Smooth muscle cell (in vitro differentiated cells): ENCODE results near the gene RNF41. TPM values are rescaled to one million over a fixed set of nuclear protein-coding genes. Genes with fewer than 3 reads are reported as not detected.

Experiments used
- DNase-seq: peaks from one replicate; lab custom pipeline; 2025; ENCODE audit not compliant: unreplicated experiment; lab: John Stamatoyannopoulos, UW
- H2AFZ ChIP-seq: fragments of 200-600 bp; sonication (generic); 2 replicates; pipeline ENCODE4 v1.6.0; 2016; ENCODE audit warnings: antibody characterized with exemption, low read depth, mild to moderate bottlenecking
- H3F3A ChIP-seq: fragments of 200-600 bp; sonication (generic); 2 replicates; pipeline ENCODE4 v1.6.0; 2017; ENCODE audit warnings: antibody characterized with exemption, low read depth
- H3K27ac ChIP-seq: fragments of 200-600 bp; sonication (generic); 2 replicates; pipeline ENCODE4 v1.5.1; 2016; ENCODE audit warnings: low read depth, mild to moderate bottlenecking
- H3K27me3 ChIP-seq: fragments of 200-600 bp; sonication (generic); 2 replicates; pipeline ENCODE4 v1.6.1; 2016; ENCODE audit warnings: low read depth, mild to moderate bottlenecking
- H3K36me3 ChIP-seq: fragments of 200-600 bp; sonication (generic); 2 replicates; pipeline ENCODE4 v1.5.1; 2016; ENCODE audit warnings: low read depth
- H3K4me1 ChIP-seq: fragments of 200-600 bp; sonication (generic); 2 replicates; pipeline ENCODE4 v1.5.1; 2016; ENCODE audit warnings: low read depth
- H3K4me2 ChIP-seq: fragments of 200-600 bp; sonication (generic); 2 replicates; pipeline ENCODE4 v1.6.0; 2016; ENCODE audit warnings: mild to moderate bottlenecking
- H3K4me3 ChIP-seq: fragments of 200-600 bp; sonication (generic); 2 replicates; pipeline ENCODE4 v1.5.1; 2016; ENCODE audit warnings: mild to moderate bottlenecking
- H3K79me2 ChIP-seq: fragments of 200-600 bp; sonication (generic); 2 replicates; pipeline ENCODE4 v1.6.0; 2016; ENCODE audit warnings: low read depth, mild to moderate bottlenecking
- H3K9ac ChIP-seq: fragments of 200-600 bp; sonication (generic); 2 replicates; pipeline ENCODE4 v1.6.0; 2016; ENCODE audit warnings: low read depth
- H3K9me3 ChIP-seq: fragments of 200-600 bp; sonication (generic); replicated peaks from 2 replicates; pipeline ENCODE4 v1.5.1; 2016; ENCODE audit warnings: low read depth
- H4K20me1 ChIP-seq: fragments of 200-600 bp; sonication (generic); 2 replicates; pipeline ENCODE4 v1.6.0; 2016; ENCODE audit warnings: low read depth
- WGBS: methylation state at CpG from one replicate; pipeline ENCODE4 v1.1.7; 2016; ENCODE audit warnings: low lambda C conversion rate; 5-methylcytosine and 5-hydroxymethylcytosine counted together
- polyA plus RNA-seq: library from polyadenylated mRNA; unstranded; fragments of >200 nt; fragmentation: Nextera tagmentation; extraction: Ambion mirVana; gene quantifications from 2 replicates; pipeline ENCODE4 v1.2.1, GENCODE V29; 2016
- total RNA-seq: library from RNA; depleted of rRNA; stranded (reverse); fragments of >200 nt; gene quantifications from 2 replicates; pipeline ENCODE4 v1.2.3, GENCODE V29; 2014
- TF ChIP-seq, protein P1 (sequence below): fragments of 200-600 bp; sonication (generic); IDR thresholded peaks from 2 replicates; pipeline ENCODE4 v1.5.1; 2017; ENCODE audit warnings: borderline replicate concordance, mild to moderate bottlenecking, antibody characterized with exemption; ENCODE audit not compliant: insufficient read depth, poor library complexity, severe bottlenecking

RNF41 gene
- total and polyA plus RNA-seq, 2 experiments from 2014 or later, result 19.4 to 46.1 TPM

GRCh38 chr12:56205445-56205844 is 16.3 kb downstream of the RNF41 start:
- Histone ChIP-seq H3F3A (peaks cover 17% of the 10 kb centered on the region), H3K9me3 (no peaks in the 10 kb centered on the region), H3K4me3 (no peak overlapping the region), H2AFZ (no peak overlapping the region), H3K79me2 (no peaks in the 10 kb centered on the region), H3K4me1 (no peaks in the 10 kb centered on the region), H3K9ac (no peak overlapping the region), H3K36me3 (no peaks in the 10 kb centered on the region), H3K27ac (no peak overlapping the region), H3K27me3 (no peaks in the 10 kb centered on the region), H4K20me1 (no peaks in the 10 kb centered on the region), H3K4me2 (no peak overlapping the region)
- TF ChIP-seq, protein P1, sequence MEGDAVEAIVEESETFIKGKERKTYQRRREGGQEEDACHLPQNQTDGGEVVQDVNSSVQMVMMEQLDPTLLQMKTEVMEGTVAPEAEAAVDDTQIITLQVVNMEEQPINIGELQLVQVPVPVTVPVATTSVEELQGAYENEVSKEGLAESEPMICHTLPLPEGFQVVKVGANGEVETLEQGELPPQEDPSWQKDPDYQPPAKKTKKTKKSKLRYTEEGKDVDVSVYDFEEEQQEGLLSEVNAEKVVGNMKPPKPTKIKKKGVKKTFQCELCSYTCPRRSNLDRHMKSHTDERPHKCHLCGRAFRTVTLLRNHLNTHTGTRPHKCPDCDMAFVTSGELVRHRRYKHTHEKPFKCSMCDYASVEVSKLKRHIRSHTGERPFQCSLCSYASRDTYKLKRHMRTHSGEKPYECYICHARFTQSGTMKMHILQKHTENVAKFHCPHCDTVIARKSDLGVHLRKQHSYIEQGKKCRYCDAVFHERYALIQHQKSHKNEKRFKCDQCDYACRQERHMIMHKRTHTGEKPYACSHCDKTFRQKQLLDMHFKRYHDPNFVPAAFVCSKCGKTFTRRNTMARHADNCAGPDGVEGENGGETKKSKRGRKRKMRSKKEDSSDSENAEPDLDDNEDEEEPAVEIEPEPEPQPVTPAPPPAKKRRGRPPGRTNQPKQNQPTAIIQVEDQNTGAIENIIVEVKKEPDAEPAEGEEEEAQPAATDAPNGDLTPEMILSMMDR, result no peak
- DNase-seq, result no peak

DNA sequence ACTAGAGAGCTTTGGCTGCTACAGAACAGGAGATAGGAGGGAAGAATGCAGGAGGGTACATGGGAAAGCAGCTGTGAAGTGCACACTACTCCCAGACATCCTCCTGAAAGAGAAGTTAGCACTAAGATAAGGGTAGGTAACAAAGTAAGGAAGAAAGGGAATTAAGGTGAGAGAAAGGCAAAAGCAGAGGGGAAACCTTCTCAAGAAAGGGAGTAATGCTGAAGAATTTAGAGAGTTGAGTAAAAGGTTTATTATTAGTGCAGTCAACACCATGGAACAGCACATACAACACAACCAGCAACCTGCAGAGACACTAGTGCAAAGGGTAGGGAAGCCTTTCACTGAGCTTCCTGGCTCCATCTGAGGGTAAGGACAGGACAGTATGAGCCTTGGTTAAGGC is 17.4 kb downstream of the RNF41 start:
- Histone ChIP-seq H3F3A (peaks cover 17% of the 10 kb centered on the region), H3K9ac (no peak overlapping the region), H3K36me3 (no peaks in the 10 kb centered on the region), H3K4me1 (no peaks in the 10 kb centered on the region), H3K4me2 (no peak overlapping the region), H3K27ac (no peak overlapping the region), H3K4me3 (no peak overlapping the region), H3K79me2 (no peaks in the 10 kb centered on the region), H3K27me3 (no peaks in the 10 kb centered on the region), H4K20me1 (no peaks in the 10 kb centered on the region), H3K9me3 (no peaks in the 10 kb centered on the region), H2AFZ (no peak overlapping the region)
- DNase-seq, result no peak
- TF ChIP-seq, protein P1, result no peak

DNA sequence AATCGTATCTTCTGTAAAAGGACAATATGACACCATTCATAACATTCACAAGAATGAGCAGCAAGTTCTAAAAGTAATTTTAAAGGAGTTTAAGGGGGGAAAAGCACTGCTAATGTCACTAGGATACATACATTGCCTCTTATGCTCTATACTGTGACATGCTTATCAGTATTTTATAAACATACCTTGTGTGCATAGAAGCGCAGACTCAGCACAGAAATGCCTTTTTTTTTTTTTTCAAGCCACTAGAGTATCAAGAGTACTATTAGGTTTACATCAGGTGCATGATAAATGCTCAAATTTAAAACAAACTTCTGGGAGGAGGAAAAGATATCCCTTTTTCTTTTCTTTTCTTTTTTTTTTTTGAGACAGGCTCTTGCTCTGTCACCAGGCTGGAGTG is 18.9 kb downstream of the RNF41 start:
- H4K20me1 ChIP-seq, result no peaks in the 10 kb centered on the region
- H3K36me3 ChIP-seq, result no peaks in the 10 kb centered on the region
- H3K4me1 ChIP-seq, result no peaks in the 10 kb centered on the region
- H3K27me3 ChIP-seq, result no peaks in the 10 kb centered on the region
- H3K4me3 ChIP-seq, result no peak overlapping the region
- H3K4me2 ChIP-seq, result no peak overlapping the region
- no peaks in the 10 kb centered on the region for H3K9me3 ChIP-seq
- DNase-seq, result no peak
- no peak overlapping the region for H3K27ac ChIP-seq
- H3F3A ChIP-seq, result peaks cover 19% of the 10 kb centered on the region
- H2AFZ ChIP-seq, result no peak overlapping the region
- 86% methylated on average over 2 of the region's 2 CpGs for WGBS
- TF ChIP-seq, protein P1, result no peak
- no peak overlapping the region for H3K9ac ChIP-seq
- no peaks in the 10 kb centered on the region for H3K79me2 ChIP-seq

GRCh38 chr12:56202366-56202765 is 19.4 kb downstream of the RNF41 start:
- Histone ChIP-seq H3K79me2 (no peaks in the 10 kb centered on the region), H3K27ac (no peak overlapping the region), H3K4me1 (no peaks in the 10 kb centered on the region), H3K4me2 (no peak overlapping the region), H4K20me1 (no peaks in the 10 kb centered on the region), H2AFZ (no peak overlapping the region), H3K27me3 (no peaks in the 10 kb centered on the region), H3K36me3 (no peaks in the 10 kb centered on the region), H3K9me3 (no peaks in the 10 kb centered on the region), H3F3A (peaks cover 22% of the 10 kb centered on the region), H3K9ac (no peak overlapping the region), H3K4me3 (no peak overlapping the region)
- WGBS, result 81% methylated on average over 1 of the region's 1 CpG
- TF ChIP-seq, protein P1, result no peak
- no peak for DNase-seq
